ENCODE measurements around the gene EPC2. TPM values are rescaled to one million over a fixed set of nuclear protein-coding genes. Genes with fewer than 3 reads are reported as not detected.

Gene EPC2
- total and polyA plus RNA-seq, 2 of the 8 experiments (the other 6 are each of a cell fraction or from before 2014, with no cell fraction given), result 16.1 to 25.7 TPM

GRCh38 chr2:148819019-148819585 is 174.6 kb downstream of the EPC2 start:
- H3K4me3 ChIP-seq (ENCODE audit: extremely low read depth in 1 of 4, insufficient read depth in 2 of 4, low read depth in 3 of 4, low read length in 4 of 4), result no peak overlapping the region
- H3K23ac ChIP-seq (ENCODE audit: insufficient read length), result no peak overlapping the region
- FAIRE-seq, result no peak
- no peak overlapping the region for H2BK5ac ChIP-seq (ENCODE audit: low read depth, low read length)
- TF ChIP-seq CTBP2 (IDR thresholded peaks at IDR 0.05; ENCODE audit: borderline replicate concordance, insufficient read depth, insufficient read length, low read length) (no peak), ATF3 (IDR thresholded peaks at IDR 0.05; ENCODE audit: insufficient read depth, low read depth, low read length) (no peak), TEAD4 (IDR thresholded peaks at IDR 0.05; ENCODE audit: low read depth, low read length) (no peak), SRF (IDR thresholded peaks at IDR 0.05; ENCODE audit: low read depth, low read length) (no peak), CHD2 (IDR thresholded peaks at IDR 0.05; ENCODE audit: low read length) (no peak), TCF12 (IDR thresholded peaks at IDR 0.05; ENCODE audit: low read depth, low read length) (no peak), BRCA1 (IDR thresholded peaks at IDR 0.05; ENCODE audit: low read depth, low read length) (no peak), GTF2F1 (IDR thresholded peaks at IDR 0.05; ENCODE audit: borderline replicate concordance, low read depth, low read length) (no peak), MAFK (IDR thresholded peaks at IDR 0.05; ENCODE audit: low read depth, low read length) (no peak), CHD1 (IDR thresholded peaks at IDR 0.05; ENCODE audit: low read depth, low read length) (no peak), EGR1 (IDR thresholded peaks at IDR 0.05; ENCODE audit: borderline replicate concordance, low read depth, low read length) (no peak), HDAC2 (IDR thresholded peaks at IDR 0.05; ENCODE audit: borderline replicate concordance in 1 of 2, low read depth in 2 of 2, low read length in 2 of 2) (no peak), RAD21 (IDR thresholded peaks at IDR 0.05 in 1 of 2, conservative IDR thresholded peaks at IDR 0.05 in 1 of 2; ENCODE audit: low read depth in 2 of 2, low read length in 2 of 2) (no peak)
- no peaks in the 10 kb centered on the region for H4K20me1 ChIP-seq (replicated peaks in 1 of 2; ENCODE audit: control insufficient read depth in 1 of 2, insufficient read depth in 2 of 2, low read length in 2 of 2)
- no peak overlapping the region for H3K18ac ChIP-seq (ENCODE audit: extremely low read depth, low read length)
- H4K5ac ChIP-seq (ENCODE audit: insufficient read length, low read depth, low read length), result no peak overlapping the region
- H2BK20ac ChIP-seq (ENCODE audit: low read length), result no peak overlapping the region
- WGBS, 2 experiments (ENCODE audit: extremely low coverage in 1 of 2, insufficient coverage in 1 of 2, insufficient read length in 1 of 2, insufficient replicate concordance in 2 of 2, low coverage in 1 of 2, low lambda C conversion rate in 2 of 2, missing lambda C conversion rate in 1 of 2), result 86% methylated on average over 4 of the region's 4 CpGs; no CpG with 5 or more reads in 1 of the 2 experiments
- H4K91ac ChIP-seq (replicated peaks; ENCODE audit: insufficient read length, low read length), result no peak overlapping the region
- H3K27me3 ChIP-seq (replicated peaks in 1 of 4; ENCODE audit: control insufficient read depth in 3 of 4, extremely low read depth in 1 of 4, insufficient read depth in 3 of 4, low read length in 3 of 4), result no peaks in the 10 kb centered on the region
- no peak overlapping the region for H2BK15ac ChIP-seq (ENCODE audit: low read length)
- H3K9ac ChIP-seq (replicated peaks in 1 of 4; ENCODE audit: extremely low read depth in 1 of 4, low read depth in 3 of 4, low read length in 3 of 4), result no peak overlapping the region
- no peak overlapping the region for H2BK12ac ChIP-seq (ENCODE audit: low read depth, low read length)
- no peak overlapping the region for H3K4ac ChIP-seq (replicated peaks; ENCODE audit: insufficient read length, low read depth, low read length)
- no peaks in the 10 kb centered on the region for H3K79me2 ChIP-seq (ENCODE audit: control insufficient read depth in 1 of 2, insufficient read depth in 2 of 2, low read length in 2 of 2)
- no peaks in the 10 kb centered on the region for H3K23me2 ChIP-seq (ENCODE audit: low read depth, low read length)
- H3K14ac ChIP-seq (ENCODE audit: insufficient read length), result no peak overlapping the region
- H3K9me3 ChIP-seq (ENCODE audit: insufficient read depth in 2 of 2, low read depth in 1 of 2, low read length in 1 of 2), result no peaks in the 10 kb centered on the region
- no peak overlapping the region for H3K56ac ChIP-seq (replicated peaks; ENCODE audit: insufficient read length, low read depth, low read length)
- DNase-seq (ENCODE audit: low read depth in 1 of 2, low spot score in 2 of 2), result no peak
- H3K79me1 ChIP-seq (ENCODE audit: low read depth, low read length), result no peaks in the 10 kb centered on the region
- POLR2A ChIA-PET (ENCODE audit: partially characterized antibody), result no interaction called here
- H2AK5ac ChIP-seq (ENCODE audit: low read depth, low read length), result no peak overlapping the region
- H2AFZ ChIP-seq (ENCODE audit: low read length), result peak overlapping the region; percentile 31; the same call in 1 of the 2 replicates
- H3K27ac ChIP-seq (ENCODE audit: low read depth, low read length), result no peak overlapping the region
- H4K8ac ChIP-seq (ENCODE audit: extremely low read depth, insufficient read depth, low read length), result no peak overlapping the region
- no peak overlapping the region for H3K4me2 ChIP-seq (ENCODE audit: insufficient read depth in 1 of 2, low read depth in 2 of 2, low read length in 2 of 2)
- peaks cover 0 to 22% (median 14%) of the 10 kb centered on the region in 4 experiments; a peak in 4 of 7 replicates for H3K4me1 ChIP-seq (replicated peaks in 1 of 4; ENCODE audit: control insufficient read depth in 3 of 4, insufficient read depth in 4 of 4, low read length in 3 of 4)
- CTCF ChIA-PET (ENCODE audit: partially characterized antibody), result no interaction called here
- H3K36me3 ChIP-seq (ENCODE audit: control insufficient read depth in 2 of 4, insufficient read depth in 4 of 4, low read length in 3 of 4), result no peaks in the 10 kb centered on the region
- H2BK120ac ChIP-seq (replicated peaks; ENCODE audit: low read depth, low read length), result no peak overlapping the region

All from H1 (cell line).